DMS 273 (cell line): ENCODE data around the gene TSC1.
"Not testable (repeated sequence)": the region's sequence is repeated elsewhere in the genome, so short reads cannot be mapped to it uniquely, and the experiment has no call there.

ENCODE experiments used
- DNase-seq: peaks from one replicate; lab custom pipeline; 2025; ENCODE audit not compliant: unreplicated experiment; lab: John Stamatoyannopoulos, UW

TSC1 gene

DNA sequence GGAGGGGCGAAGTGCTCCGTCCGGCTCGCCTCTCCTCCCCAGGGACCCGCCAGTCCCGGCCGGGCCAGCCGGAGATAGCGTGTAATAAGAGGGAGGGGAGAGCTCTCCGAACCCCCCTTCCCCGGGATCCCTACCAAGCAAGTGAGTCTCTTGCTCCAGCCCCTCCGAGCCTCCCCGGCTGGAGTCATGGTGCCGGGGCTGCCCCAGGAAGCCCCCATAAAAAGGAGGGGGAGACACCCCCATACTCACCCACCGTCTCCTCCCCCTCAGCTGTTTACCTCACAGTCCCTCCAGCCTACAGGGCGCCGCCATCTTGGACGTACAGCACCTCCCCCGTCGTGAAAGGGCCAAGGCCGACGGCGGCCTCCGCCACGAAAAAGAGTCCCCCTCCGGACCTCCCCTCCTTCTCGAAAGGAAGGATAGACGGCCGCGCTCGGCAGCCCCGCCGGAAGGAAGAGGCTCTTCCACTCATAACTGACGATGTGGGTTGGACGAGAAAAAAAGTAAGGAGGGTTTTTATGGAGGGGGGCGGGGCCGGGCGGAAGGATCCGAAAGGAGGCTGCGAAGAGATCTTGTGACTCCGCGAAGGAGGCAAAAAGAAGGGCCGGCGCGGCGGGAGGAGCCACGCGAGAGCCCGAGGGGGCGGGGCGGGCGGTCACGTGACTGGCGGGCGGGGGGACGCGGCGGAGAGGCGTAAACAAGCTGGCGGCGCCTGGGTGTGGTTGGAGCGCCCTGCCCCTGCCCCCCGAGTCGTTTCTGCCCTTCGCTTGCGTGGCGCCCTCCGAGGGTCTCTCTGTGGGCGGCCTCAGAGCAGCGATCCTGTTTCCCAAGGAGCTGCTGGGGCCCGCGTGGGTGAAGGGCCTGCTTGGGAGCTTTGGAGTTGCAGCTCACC lies at the start of gene TSC1:
TSC1 (minus strand) TSS at position 323 of the 892 bp plus-strand sequence. CDS start 15,744 bp downstream, outside the sequence.
- DNase-seq = peak; percentile 97

DNA sequence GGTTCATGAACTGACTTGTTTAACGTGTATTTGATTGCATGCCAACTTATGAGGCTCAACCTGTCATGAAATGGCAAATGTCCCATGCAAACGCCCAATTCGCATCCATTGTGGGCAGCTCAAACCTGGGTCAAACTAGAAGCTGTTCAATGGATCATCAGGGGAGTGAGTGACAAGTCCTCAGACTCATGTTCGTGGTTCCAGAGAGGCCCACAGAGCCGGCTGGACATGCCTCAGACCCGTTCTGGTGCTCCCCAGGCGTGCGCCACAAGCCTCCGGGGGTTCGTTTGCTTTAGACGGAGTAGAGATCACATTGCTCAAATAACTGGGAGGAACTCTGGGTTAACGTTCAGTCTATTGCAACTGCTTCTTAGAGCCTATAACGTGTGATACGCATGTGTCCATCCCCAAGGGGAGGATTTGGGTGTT lies 49.1 kb upstream of the TSC1 start:
- DNase-seq = peak; percentile 35

GRCh38 chr9:132991351-132992300 lies 47.2 kb upstream of the TSC1 start:
- no peak for DNase-seq

- DNase-seq = no peak
Observed at GRCh38 chr9:132990781-132991180, 46.4 kb upstream of the TSC1 start.

- not testable (repeated sequence) for DNase-seq
Observed at GRCh38 chr9:132989998-132990557, 45.7 kb upstream of the TSC1 start.

GRCh38 chr9:132989414-132989996 lies 45.1 kb upstream of the TSC1 start:
- no peak for DNase-seq

DNA sequence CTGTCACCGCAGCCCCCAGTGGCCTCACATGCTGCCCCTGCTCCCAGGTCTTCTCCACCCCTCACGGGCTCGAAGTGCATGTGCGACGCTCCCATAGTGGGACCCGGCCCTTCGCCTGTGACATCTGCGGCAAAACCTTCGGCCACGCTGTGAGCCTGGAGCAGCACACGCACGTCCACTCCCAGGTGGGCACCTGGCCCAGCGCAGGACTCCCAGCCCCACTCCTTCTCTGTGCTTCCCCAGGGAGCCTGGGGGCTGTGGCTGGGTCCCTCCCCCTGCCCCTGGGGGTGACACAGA lies 44.5 kb upstream of the TSC1 start:
- no peak for DNase-seq

DNA sequence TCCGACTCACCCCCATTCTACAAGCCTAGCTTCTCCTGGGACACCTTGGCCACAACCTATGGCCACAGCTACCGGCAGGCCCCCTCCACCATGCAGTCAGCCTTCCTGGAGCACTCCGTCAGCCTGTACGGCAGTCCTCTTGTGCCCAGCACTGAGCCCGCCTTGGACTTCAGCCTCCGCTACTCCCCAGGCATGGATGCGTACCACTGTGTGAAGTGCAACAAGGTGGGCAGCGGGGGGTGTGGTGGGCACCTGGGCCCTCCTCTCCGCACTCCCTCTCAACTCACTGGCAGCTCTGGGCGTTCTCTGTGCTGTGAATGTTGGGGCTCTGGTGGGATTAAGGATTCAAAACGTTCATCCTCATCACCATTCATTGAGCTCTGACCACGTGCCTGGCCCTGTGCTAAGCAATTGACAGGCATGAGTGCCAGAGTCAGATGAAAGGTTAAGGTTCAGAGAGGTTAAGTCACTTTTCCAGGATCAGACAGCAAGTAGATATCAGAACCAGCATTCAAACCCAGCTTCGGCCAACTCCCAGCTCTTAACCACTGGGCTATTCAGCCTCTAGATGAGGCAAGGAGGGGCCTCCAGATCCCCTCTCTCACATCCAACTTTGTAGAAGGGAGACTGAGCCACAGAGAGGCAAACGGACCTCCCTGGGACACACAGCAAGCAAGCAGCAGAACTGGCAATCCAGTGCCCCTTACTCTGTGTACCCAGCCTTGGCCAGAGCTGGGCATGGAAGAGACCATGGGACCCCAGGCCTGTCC lies 44.0 kb upstream of the TSC1 start:
- no peak for DNase-seq

GRCh38 chr9:132986640-132987620 lies 42.5 kb upstream of the TSC1 start:
- DNase-seq = no peak

DNA sequence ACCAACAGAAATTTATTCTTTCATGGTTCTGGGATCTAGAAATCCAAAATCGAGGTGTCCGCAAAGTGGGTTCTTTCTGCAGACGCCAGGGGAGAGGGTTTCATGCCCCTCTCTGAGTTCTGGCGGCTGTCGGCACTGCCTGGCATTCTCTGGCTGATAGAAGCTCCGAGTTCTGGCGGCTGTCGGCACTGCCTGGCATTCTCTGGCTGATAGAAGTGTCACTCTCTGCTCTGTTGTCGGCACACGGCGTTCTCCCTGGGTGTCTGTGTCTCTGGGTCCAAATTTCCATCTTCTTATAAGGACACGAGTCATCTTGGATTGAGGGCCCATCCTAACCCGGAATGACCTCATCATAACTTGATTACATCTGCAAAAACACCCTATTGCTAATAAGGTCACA lies 41.7 kb upstream of the TSC1 start:
- DNase-seq = no peak

- no peak for DNase-seq
Observed at GRCh38 chr9:132985489-132985888, 41.1 kb upstream of the TSC1 start.

DNA sequence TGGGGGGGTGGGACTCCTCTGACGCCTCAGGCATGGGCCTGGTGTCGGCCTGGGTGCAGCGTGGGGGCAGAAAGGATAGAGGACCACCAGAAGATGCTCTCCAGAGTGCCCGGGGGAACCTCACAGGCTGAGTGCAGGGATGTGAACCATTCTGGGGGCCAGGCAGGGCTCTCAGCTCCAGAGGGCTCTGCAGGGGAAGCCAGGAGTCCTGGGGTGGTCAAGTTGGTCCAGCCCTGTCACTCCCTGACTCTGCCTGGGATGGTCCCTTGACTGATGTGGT lies 40.6 kb upstream of the TSC1 start:
- DNase-seq = no peak

GRCh38 chr9:132984202-132985070 lies 40.0 kb upstream of the TSC1 start:
- DNase-seq = no peak

- DNase-seq = no peak
Observed at GRCh38 chr9:132983491-132984201, 39.2 kb upstream of the TSC1 start.

GRCh38 chr9:132982458-132982857 lies 38.0 kb upstream of the TSC1 start:
- no peak for DNase-seq

- DNase-seq = no peak
Observed at GRCh38 chr9:132980157-132980556, 35.7 kb upstream of the TSC1 start.

- no peak for DNase-seq
Observed at GRCh38 chr9:132978451-132979131, 34.2 kb upstream of the TSC1 start, which contains the start of gene GFI1B. TSS of gene GFI1B (plus strand) at chr9:132978694. CDS start at chr9:132986679, 7,985 bp downstream.
